H54 (cell line): ENCODE data around the gene PRKCB.

Experiments
- DNase-seq: peaks from one replicate; pipeline ENCODE4 v3.0.0; 2011; ENCODE audit warnings: low spot score, mixed read lengths; ENCODE audit not compliant: insufficient read length
- FAIRE-seq: peaks from 3 replicates; lab custom pipeline; 2011; peaks lifted over from hg19 to GRCh38; lab: Jason Lieb, UNC
- POLR2A ChIP-seq: IDR thresholded peaks from 2 replicates; pipeline ENCODE4 v1.6.1; 2011; ENCODE audit warnings: low read depth, mild to moderate bottlenecking, low read length

The PRKCB gene

DNA sequence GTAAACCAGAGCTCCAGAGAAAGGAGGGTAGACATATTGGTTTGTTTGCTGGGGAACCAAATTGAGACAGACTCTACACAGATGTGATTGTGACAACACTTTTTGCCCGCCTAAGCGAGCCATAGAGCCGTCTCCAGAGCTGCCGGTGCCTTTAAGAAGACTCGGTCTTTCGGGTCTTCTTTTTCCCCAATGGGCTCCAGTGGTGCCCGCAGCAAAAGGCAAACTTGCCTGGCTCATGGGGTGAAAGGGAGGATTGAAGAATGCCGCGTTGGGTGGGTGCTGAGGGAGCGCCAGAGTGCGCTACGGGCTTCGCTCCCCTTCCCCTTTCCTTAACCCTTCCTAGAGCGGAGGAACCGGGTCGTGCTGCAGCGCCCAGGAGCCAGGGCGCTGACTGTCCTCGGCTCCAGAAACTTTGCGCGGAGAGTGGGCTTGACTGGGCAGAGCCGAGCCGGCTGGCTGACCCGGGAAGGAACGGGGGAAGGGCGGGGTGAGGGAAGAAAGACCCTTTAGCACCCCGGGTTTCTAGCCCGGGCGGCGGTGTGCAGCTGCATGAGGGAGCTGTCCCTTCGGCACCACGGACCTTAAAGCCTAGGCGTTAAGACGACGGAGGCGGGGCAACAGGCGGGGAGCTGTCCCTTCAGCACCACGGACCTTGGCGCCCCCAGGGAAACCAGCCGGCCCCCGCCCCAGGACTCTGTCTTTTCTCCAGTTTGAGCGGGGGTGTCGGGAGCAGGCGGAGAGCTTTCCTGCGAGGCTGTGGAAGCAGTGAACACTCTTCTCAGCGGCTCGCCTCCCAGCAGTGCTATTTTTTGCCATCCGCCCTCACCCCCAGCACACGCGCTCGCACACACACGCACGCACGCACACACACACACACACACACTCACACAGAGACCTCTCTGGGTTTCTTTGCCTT lies 419.9 kb downstream of the PRKCB start, which contains the start of gene CACNG3:
CACNG3 (plus strand) TSS at position 880 of the 916 bp plus-strand sequence. CDS start 420 bp downstream, outside the sequence.
- no peak for TF ChIP-seq POLR2A
- no peak for DNase-seq
- FAIRE-seq = no peak

DNA sequence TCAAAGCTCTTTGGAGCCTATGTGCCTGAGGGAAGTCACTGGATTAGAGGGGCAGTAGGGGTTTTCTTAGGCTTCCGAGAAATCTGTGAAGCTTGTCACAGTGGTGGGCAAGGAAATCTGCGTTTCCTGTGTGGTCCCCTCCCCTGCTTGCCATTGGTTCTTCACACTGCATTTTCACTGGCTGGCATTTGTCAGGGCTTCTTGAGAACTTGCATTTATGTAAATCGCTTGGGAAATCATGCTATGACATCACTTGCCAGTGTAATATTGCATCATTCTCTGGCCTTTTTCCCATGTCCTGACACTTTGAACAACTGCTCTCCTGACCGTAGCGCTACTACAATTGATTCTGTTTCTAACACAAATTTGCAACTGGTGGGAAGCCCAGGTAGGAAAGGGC lies 422.2 kb downstream of the PRKCB start:
- no peak for TF ChIP-seq POLR2A
- DNase-seq = no peak
- no peak for FAIRE-seq

DNA sequence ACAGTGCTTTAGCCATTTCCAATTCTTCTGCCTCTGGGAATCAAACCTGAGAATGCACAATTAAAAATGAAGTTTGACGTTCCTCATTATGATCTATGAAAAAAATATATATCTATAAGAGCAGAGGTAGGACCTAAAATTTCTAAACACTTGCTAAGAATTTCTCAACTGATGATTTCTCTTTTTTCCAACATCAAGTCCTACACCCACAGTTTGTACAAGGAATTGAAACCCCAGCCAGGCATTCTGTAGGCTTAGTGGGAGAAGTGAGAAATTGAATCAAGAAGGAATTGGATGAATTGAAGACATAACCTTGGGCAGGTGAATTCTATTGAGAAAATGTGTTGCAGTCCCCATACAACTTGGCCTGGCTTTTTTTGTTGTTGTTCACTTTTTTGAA lies 423.0 kb downstream of the PRKCB start:
- FAIRE-seq = no peak
- TF ChIP-seq POLR2A = no peak
- DNase-seq = no peak

DNA sequence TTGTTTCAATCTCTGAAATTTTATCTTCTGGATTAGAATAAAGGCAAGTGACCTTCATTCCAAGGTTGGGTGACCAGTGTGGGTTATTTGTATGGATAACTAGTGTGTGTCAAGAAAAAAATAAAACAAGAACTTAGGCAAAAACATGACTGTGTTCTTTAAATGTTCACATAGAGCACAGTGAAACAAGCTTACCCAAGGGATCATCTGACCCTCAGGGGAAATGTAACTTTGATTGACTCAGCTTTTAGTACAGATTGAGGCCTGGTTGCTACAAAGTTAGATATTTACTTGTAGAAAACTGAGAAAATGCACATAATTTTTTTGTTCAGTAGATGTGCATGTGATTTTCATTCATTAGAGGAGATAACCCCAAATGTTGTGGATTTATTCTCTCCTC lies 427.0 kb downstream of the PRKCB start:
- FAIRE-seq = no peak
- TF ChIP-seq POLR2A = no peak
- DNase-seq = no peak
